ENCODE data around the gene NCAPH2. TPM values are rescaled to one million over a fixed set of nuclear protein-coding genes. Genes with fewer than 3 reads are reported as not detected.

The NCAPH2 gene
- total and polyA plus RNA-seq, 9 of the 15 experiments (the other 6 are each of a cell fraction or from before 2014, with no cell fraction given), result 3.6 to 88.6 (median 32.4) TPM

DNA sequence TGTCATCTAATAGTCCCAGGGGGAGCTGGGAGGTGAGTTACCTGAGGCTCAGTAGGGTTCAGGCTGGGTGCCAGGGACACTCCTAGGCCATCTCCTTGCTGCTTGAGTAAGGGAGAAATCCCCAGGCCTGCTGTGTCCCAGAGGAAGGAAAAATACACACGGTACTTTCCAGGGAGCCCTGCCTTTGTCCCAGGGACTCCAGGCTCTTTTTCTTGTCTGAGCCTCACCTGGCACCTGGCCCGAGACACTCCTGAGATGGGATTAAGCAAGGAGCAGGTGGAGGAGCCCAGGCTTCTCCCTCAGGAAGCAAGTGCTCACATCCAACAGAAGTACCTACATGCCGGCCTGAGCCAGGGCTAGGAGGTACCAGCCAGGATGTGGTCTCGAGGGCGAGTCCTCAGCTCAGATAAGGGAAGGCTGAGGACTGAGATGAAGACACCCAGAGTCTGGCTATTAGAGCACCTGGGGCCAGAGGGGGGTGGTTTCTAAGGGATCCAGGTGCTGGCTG, 36.8 kb downstream of the NCAPH2 start (continued):
- TF ChIP-seq CEBPG (CRISPR knock-in tag; IDR thresholded peaks at IDR 0.05), result no peak
- TF ChIP-seq CEBPG (tag; conservative IDR thresholded peaks at IDR 0.05 in 1 of 2, IDR thresholded peaks at IDR 0.05 in 1 of 2), result no peak
- no peak for TF ChIP-seq TARDBP (IDR thresholded peaks at IDR 0.05)
- 0 out of 2 replicates have a peak, but pooled peaks have one; percentile 5 for TF ChIP-seq ZNF584 (CRISPR knock-in tag; IDR thresholded peaks at IDR 0.05; ENCODE audit: low read depth)
- TF ChIP-seq ASH1L (IDR thresholded peaks at IDR 0.05; ENCODE audit: borderline replicate concordance, low read depth, partially characterized antibody), result no peak
- no peak for TF ChIP-seq KDM4B (IDR thresholded peaks at IDR 0.05; ENCODE audit: borderline replicate concordance in 2 of 2, low read depth in 1 of 2)
- TF ChIP-seq THRAP3 (IDR thresholded peaks at IDR 0.05; ENCODE audit: borderline replicate concordance), result no peak
- TF ChIP-seq POLR2AphosphoS2 (IDR thresholded peaks at IDR 0.05; ENCODE audit: low read length), result no peak
- TF ChIP-seq ZNF75A (CRISPR knock-in tag; IDR thresholded peaks at IDR 0.05), result no peak
- TF ChIP-seq, protein P1, sequence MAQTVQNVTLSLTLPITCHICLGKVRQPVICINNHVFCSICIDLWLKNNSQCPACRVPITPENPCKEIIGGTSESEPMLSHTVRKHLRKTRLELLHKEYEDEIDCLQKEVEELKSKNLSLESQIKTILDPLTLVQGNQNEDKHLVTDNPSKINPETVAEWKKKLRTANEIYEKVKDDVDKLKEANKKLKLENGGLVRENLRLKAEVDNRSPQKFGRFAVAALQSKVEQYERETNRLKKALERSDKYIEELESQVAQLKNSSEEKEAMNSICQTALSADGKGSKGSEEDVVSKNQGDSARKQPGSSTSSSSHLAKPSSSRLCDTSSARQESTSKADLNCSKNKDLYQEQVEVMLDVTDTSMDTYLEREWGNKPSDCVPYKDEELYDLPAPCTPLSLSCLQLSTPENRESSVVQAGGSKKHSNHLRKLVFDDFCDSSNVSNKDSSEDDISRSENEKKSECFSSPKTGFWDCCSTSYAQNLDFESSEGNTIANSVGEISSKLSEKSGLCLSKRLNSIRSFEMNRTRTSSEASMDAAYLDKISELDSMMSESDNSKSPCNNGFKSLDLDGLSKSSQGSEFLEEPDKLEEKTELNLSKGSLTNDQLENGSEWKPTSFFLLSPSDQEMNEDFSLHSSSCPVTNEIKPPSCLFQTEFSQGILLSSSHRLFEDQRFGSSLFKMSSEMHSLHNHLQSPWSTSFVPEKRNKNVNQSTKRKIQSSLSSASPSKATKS (CRISPR knock-in tag; IDR thresholded peaks at IDR 0.05), result no peak
- TF ChIP-seq GATA2 (CRISPR knock-in tag; IDR thresholded peaks at IDR 0.05), result no peak
- no peak for TF ChIP-seq RAD21 (CRISPR knock-in tag; conservative IDR thresholded peaks at IDR 0.05 in 1 of 2, IDR thresholded peaks at IDR 0.05 in 1 of 2)
- no peak for TF ChIP-seq RBM22 (IDR thresholded peaks at IDR 0.05; ENCODE audit: low read depth, low read length, poor library complexity, severe bottlenecking)
- TF ChIP-seq, protein P2, sequence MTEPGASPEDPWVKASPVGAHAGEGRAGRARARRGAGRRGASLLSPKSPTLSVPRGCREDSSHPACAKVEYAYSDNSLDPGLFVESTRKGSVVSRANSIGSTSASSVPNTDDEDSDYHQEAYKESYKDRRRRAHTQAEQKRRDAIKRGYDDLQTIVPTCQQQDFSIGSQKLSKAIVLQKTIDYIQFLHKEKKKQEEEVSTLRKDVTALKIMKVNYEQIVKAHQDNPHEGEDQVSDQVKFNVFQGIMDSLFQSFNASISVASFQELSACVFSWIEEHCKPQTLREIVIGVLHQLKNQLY (CRISPR knock-in tag; conservative IDR thresholded peaks at IDR 0.05), result no peak
- TF ChIP-seq SMARCE1 (IDR thresholded peaks at IDR 0.05), result no peak
- TF ChIP-seq ETV1 (tag; conservative IDR thresholded peaks at IDR 0.05; ENCODE audit: low read depth), result peak; percentile 34; the same call in 1 of the 2 replicates
- TF ChIP-seq MCM3 (IDR thresholded peaks at IDR 0.05), result no peak
- no peak for TF ChIP-seq HOMEZ (CRISPR knock-in tag; IDR thresholded peaks at IDR 0.05)
- TF ChIP-seq USF1 (CRISPR knock-in tag; IDR thresholded peaks at IDR 0.05), result no peak
- no peak for TF ChIP-seq HDAC2 (IDR thresholded peaks at IDR 0.05)
